Memory B cell (primary cell): ENCODE data around the gene ATG101.
"Not testable (repeated sequence)": the region's sequence is repeated elsewhere in the genome, so short reads cannot be mapped to it uniquely, and the experiment has no call there.

Source experiments
- ATAC-seq: fragments of 150-1000 bp; cut with Tn5 transposase; 2 replicates; pipeline ENCODE4 v1.10.0; 2021; ENCODE audit warnings: low read depth, mild to moderate bottlenecking, moderate library complexity
- DNase-seq, 2 donors: peaks; one replicate each; pipeline ENCODE4 v3.0.0; 2022; ENCODE audit warnings: low spot score in 2 of 2
- H3K27ac Mint-ChIP-seq: one replicate; pipeline ENCODE4 v1.8.0; 2022; ENCODE audit warnings: mild to moderate bottlenecking, moderate library complexity, mixed read lengths
- H3K27me3 Mint-ChIP-seq: one replicate; pipeline ENCODE4 v1.8.0; 2022; ENCODE audit warnings: mixed read lengths
- H3K36me3 Mint-ChIP-seq: one replicate; pipeline ENCODE4 v1.8.0; 2022; ENCODE audit warnings: mild to moderate bottlenecking, mixed read lengths
- H3K4me1 Mint-ChIP-seq: one replicate; pipeline ENCODE4 v1.8.0; 2022; ENCODE audit warnings: mixed read lengths
- H3K4me3 Mint-ChIP-seq: one replicate; pipeline ENCODE4 v1.8.0; 2022; ENCODE audit warnings: mild to moderate bottlenecking, moderate library complexity, mixed read lengths
- H3K9me3 Mint-ChIP-seq: one replicate; pipeline ENCODE4 v1.8.0; 2022; ENCODE audit warnings: mixed read lengths

The ATG101 gene

DNA sequence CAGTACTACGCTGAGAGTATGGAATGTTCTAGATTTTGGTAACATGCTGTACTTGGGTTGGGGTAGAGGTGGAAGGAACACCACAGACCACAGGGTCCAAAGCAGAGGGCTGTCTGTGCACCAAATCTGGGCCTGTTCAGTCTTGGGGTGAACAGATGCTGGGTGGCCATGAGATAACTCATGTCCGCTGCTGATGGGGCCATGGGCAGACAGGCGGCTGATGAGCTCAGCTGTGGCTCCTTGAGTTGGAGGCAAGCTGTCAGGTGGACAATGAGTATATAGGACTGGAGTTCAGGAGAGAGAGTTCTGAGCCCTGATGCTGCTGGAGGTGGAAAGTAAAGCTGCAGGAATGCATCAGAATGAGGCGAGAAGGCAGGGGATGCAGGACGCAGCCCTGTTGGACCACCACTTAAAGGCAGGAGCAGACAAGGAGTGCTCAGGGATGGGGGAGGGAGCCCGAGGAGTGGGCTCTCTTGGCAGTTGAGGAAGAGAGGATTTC is 16.0 kb downstream of the ATG101 start:
- no peak overlapping the region for H3K27ac Mint-ChIP-seq
- no peak overlapping the region for H3K4me3 Mint-ChIP-seq
- no peaks in the 10 kb centered on the region for H3K36me3 Mint-ChIP-seq
- H3K27me3 Mint-ChIP-seq, result peaks cover 15% of the 10 kb centered on the region
- no peaks in the 10 kb centered on the region for H3K9me3 Mint-ChIP-seq
- peaks cover 24% of the 10 kb centered on the region for H3K4me1 Mint-ChIP-seq
- no peak for ATAC-seq
- DNase-seq, result no peak

DNA sequence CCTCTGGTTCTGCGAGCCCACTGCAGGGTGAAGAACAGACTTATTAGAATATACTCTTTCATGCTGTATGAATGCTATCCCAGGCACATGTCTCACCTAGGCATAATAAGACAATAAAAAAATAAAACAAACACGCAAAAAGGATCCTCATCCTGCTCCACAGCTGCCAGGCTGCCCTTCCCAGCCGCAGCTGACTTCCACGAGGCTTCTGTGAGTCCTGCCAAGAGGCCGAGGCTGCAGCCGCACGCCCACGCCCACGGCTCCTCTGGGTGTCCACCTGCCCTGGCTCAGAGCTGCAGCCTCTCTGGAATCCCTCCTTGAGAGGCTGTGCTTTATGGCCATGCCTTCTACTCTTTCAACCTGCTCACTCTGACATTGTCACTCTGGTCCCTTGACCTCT is 16.6 kb downstream of the ATG101 start:
- Mint-ChIP-seq H3K36me3 (no peaks in the 10 kb centered on the region), H3K27me3 (peaks cover 18% of the 10 kb centered on the region), H3K4me1 (peaks cover 24% of the 10 kb centered on the region), H3K4me3 (no peak overlapping the region), H3K9me3 (no peaks in the 10 kb centered on the region), H3K27ac (no peak overlapping the region)
- ATAC-seq (no peak), DNase-seq (no peak)

DNA sequence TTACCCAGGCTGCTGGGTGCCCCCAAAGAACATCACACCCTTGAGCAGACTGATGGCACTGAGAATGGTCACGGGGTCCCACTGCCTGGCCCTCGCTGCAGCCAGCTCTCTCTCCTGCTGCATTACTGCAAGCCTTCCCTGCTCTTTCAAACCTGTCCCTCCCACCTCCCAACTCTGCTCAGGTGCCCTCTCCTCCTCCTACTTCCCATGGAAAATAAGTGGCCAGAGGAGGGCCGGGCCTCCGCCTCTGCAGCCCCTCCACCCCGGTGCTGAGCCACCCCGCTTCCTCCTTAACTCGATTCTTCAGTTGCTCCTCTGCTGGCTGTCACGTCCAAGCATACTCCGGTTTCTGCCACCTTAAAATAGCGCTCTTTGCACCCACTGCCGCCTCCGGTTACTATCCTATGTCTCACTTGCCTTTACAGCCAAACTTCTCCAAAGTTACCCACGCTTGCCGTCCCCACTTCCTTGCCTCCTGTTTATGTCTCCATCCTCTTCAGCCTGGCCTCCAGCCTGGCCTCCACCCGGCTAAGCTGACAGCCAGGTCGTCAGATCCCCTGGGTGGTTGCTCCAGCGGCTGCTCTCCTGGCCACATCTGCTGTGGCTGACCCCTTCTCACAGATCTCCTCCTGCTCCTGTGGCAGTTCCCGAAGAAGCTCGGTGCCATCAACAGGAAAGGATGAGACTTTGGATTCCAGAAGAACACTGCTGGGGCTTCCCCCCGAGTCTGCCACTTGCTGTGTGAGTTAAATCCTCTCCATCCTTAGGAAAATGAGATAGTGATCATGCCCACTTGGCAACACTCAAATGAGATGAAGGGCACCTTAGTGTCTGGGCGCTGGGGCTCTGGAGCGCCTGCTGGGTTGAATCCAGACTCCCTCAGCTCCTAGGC is 17.4 kb downstream of the ATG101 start:
- ATAC-seq (no peak), DNase-seq (no peak)
- Mint-ChIP-seq H3K4me3 (no peak overlapping the region), H3K27me3 (peaks cover 21% of the 10 kb centered on the region), H3K9me3 (no peaks in the 10 kb centered on the region), H3K4me1 (peaks cover 16% of the 10 kb centered on the region), H3K27ac (no peak overlapping the region), H3K36me3 (no peaks in the 10 kb centered on the region)

GRCh38 chr12:52087961-52088820 is 18.4 kb downstream of the ATG101 start:
- H3K36me3 Mint-ChIP-seq, result no peaks in the 10 kb centered on the region
- H3K4me3 Mint-ChIP-seq, result no peak overlapping the region
- H3K9me3 Mint-ChIP-seq, result no peaks in the 10 kb centered on the region
- peaks cover 13% of the 10 kb centered on the region for H3K4me1 Mint-ChIP-seq
- ATAC-seq (peak; percentile 97), DNase-seq (peak; percentile 41 to 44)
- peaks cover 21% of the 10 kb centered on the region for H3K27me3 Mint-ChIP-seq
- H3K27ac Mint-ChIP-seq, result no peak overlapping the region

DNA sequence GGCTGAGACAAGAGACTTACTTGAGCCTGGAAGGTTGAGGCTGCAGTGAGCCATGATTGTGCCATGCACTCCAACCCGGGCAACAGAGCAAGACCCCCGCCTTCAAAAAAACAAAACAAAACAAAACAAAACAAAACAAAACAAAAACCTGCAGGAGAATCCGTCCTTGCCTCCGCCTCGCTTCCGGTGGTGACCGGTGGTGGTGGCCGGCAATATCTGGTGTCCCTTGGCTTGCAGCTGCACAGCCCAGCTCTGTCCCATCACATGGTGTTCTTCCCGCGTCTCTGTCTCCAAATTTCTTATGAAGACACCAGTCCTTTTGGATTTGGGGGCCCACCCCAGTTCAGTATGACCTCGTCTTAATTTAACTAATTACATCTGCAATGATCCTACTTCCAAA is 19.7 kb downstream of the ATG101 start:
- no peak overlapping the region for H3K4me3 Mint-ChIP-seq

GRCh38 chr12:52090291-52090690 is 20.5 kb downstream of the ATG101 start:
- Mint-ChIP-seq H3K4me3 (no peak overlapping the region), H3K36me3 (no peaks in the 10 kb centered on the region), H3K27ac (no peak overlapping the region), H3K27me3 (peaks cover 24% of the 10 kb centered on the region), H3K4me1 (peaks cover 11% of the 10 kb centered on the region), H3K9me3 (no peaks in the 10 kb centered on the region)
- DNase-seq, result no peak
- ATAC-seq, result no peak

More for the DNA sequence above, 19.7 kb downstream of the ATG101 start:
- no peak for DNase-seq
- Mint-ChIP-seq H3K27ac (no peak overlapping the region), H3K27me3 (peaks cover 22% of the 10 kb centered on the region), H3K9me3 (no peaks in the 10 kb centered on the region), H3K4me1 (peaks cover 11% of the 10 kb centered on the region), H3K36me3 (no peaks in the 10 kb centered on the region)
- no peak for ATAC-seq

- DNase-seq (no peak), ATAC-seq (no peak)
- Mint-ChIP-seq H3K27ac (no peak overlapping the region), H3K4me1 (peaks cover 11% of the 10 kb centered on the region), H3K9me3 (no peaks in the 10 kb centered on the region), H3K27me3 (peaks cover 28% of the 10 kb centered on the region), H3K36me3 (no peaks in the 10 kb centered on the region), H3K4me3 (no peak overlapping the region)
Observed at GRCh38 chr12:52091061-52091460, 21.3 kb downstream of the ATG101 start.

GRCh38 chr12:52091869-52092268 is 22.1 kb downstream of the ATG101 start:
- ATAC-seq, result no peak
- peaks cover 28% of the 10 kb centered on the region for H3K27me3 Mint-ChIP-seq

GRCh38 chr12:52093346-52093745 is 23.6 kb downstream of the ATG101 start:
- ATAC-seq, result no peak
- Mint-ChIP-seq H3K4me3 (no peak overlapping the region), H3K27me3 (peaks cover 28% of the 10 kb centered on the region)

More at GRCh38 chr12:52091869-52092268, 22.1 kb downstream of the ATG101 start:
- Mint-ChIP-seq H3K27ac (no peak overlapping the region), H3K36me3 (no peaks in the 10 kb centered on the region), H3K4me3 (no peak overlapping the region), H3K9me3 (no peaks in the 10 kb centered on the region), H3K4me1 (peaks cover 11% of the 10 kb centered on the region)
- no peak for DNase-seq

DNA sequence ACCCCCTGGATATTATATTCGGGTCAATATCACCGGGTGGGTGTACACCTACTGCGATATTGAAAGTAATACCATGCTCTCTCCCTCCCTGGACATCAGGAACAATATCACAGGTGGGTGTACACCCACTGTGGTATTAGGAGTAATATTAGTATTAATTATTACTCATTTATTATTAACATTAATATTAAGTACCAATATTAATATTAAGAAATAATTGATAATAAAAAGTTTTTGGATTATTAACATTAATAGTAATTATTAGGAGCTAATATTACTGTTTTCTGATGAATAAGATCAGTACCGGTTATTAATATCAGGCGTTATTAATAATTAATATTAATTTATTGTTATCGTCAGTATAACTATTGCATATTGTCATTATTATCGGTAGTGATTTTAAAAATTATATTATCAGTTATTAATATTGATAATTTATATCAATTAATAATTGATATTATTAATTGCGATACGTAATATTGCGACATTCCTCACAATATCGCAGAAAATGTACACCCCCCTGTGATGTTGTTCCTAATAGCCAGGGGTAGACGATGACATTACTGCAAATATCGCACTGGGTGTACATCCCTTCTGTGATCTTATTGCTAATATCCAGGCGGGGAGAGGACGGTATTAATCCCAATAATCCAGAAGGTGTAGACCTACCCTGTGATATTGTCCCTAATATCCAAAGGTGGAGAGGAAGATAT is 26.7 kb downstream of the ATG101 start:
- Mint-ChIP-seq H3K27ac (no peak overlapping the region), H3K4me1 (no peaks in the 10 kb centered on the region), H3K9me3 (no peaks in the 10 kb centered on the region), H3K27me3 (peaks cover 24% of the 10 kb centered on the region), H3K36me3 (no peaks in the 10 kb centered on the region), H3K4me3 (no peak overlapping the region)
- no peak for DNase-seq
- no peak for ATAC-seq

More at GRCh38 chr12:52093346-52093745, 23.6 kb downstream of the ATG101 start:
- H3K27ac Mint-ChIP-seq, result no peak overlapping the region
- peaks cover 5% of the 10 kb centered on the region for H3K4me1 Mint-ChIP-seq
- no peaks in the 10 kb centered on the region for H3K9me3 Mint-ChIP-seq
- no peak for DNase-seq
- H3K36me3 Mint-ChIP-seq, result no peaks in the 10 kb centered on the region

- H3K4me1 Mint-ChIP-seq, result no peaks in the 10 kb centered on the region
- no peak for ATAC-seq
- H3K4me3 Mint-ChIP-seq, result no peak overlapping the region
- H3K27ac Mint-ChIP-seq, result no peak overlapping the region
- no peak for DNase-seq
- H3K27me3 Mint-ChIP-seq, result peaks cover 22% of the 10 kb centered on the region
- no peaks in the 10 kb centered on the region for H3K36me3 Mint-ChIP-seq
- no peaks in the 10 kb centered on the region for H3K9me3 Mint-ChIP-seq
Observed at GRCh38 chr12:52097045-52097666, 27.4 kb downstream of the ATG101 start.

GRCh38 chr12:52104431-52105089 is 34.8 kb downstream of the ATG101 start:
- H3K36me3 Mint-ChIP-seq, H3K27me3 Mint-ChIP-seq, H3K9me3 Mint-ChIP-seq, H3K4me1 Mint-ChIP-seq: not testable (repeated sequence)
- ATAC-seq (peak; percentile 47), DNase-seq (peak in 1 of 2 donors; percentile 31)
- Mint-ChIP-seq H3K27ac (peak overlapping the region; percentile 1), H3K4me3 (peak overlapping the region; percentile 60)
